Mononuclear cell (primary cell): Measurements from ENCODE around the gene WNK1. TPM values are rescaled to one million over a fixed set of nuclear protein-coding genes. Genes with fewer than 3 reads are reported as not detected.

ENCODE experiments used
- H3K27me3 ChIP-seq: 2 replicates; pipeline ENCODE4 v1.6.0; 2011; ENCODE audit warnings: low read length, control low read depth; ENCODE audit not compliant: insufficient read depth
- H3K4me1 ChIP-seq: 2 replicates; pipeline ENCODE4 v1.5.1; 2011; ENCODE audit warnings: mild to moderate bottlenecking, low read length, control low read depth; ENCODE audit not compliant: insufficient read depth
- H3K4me3 ChIP-seq: 2 replicates; pipeline ENCODE4 v1.5.1; 2011; ENCODE audit warnings: mild to moderate bottlenecking, low read length, moderate library complexity
- H3K9me3 ChIP-seq: 2 replicates; pipeline ENCODE4 v1.5.1; 2011; ENCODE audit warnings: low read depth, mild to moderate bottlenecking, control low read depth, low read length
- total RNA-seq: library from RNA; depleted of rRNA; stranded (reverse); fragments of >200 nt; gene quantifications from one replicate; pipeline ENCODE4 v1.2.3, GENCODE V29; 2012

Gene WNK1
- total RNA-seq, 1 donor: 94.1 TPM

DNA sequence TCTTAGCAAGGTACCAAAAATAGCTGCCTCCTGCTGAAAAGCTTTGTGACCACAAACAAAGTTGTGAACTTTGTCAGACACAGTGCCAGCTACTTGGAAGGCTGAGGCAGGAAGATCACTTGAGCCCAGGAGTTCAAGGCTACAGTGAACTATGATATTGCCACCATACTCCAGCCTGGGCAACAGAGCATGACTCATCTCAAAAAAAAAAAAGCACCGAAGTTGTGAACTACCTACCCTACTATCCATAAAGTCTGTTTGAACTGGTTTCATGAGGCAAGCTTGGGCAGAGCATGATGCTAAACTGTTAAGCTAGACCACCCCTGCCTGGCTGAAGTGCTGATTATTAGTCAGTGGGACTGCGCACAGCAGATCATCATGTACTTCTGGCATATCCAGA, 121.6 kb downstream of the WNK1 start:
- Histone ChIP-seq H3K9me3 (no peaks in the 10 kb centered on the region), H3K4me1 (no peaks in the 10 kb centered on the region), H3K27me3 (no peaks in the 10 kb centered on the region), H3K4me3 (no peak overlapping the region)

DNA sequence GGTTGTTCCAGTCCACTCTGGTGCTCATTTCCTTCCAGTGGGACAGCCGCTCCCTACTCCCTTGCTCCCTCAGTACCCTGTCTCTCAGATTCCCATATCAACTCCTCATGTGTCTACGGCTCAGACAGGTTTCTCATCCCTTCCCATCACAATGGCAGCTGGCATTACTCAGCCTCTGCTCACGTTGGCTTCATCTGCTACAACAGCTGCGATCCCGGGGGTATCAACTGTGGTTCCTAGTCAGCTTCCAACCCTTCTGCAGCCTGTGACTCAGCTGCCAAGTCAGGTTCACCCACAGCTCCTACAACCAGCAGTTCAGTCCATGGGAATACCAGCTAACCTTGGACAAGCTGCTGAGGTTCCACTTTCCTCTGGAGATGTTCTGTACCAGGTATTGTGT, 127.3 kb downstream of the WNK1 start:
- Histone ChIP-seq H3K4me3 (no peak overlapping the region), H3K9me3 (no peaks in the 10 kb centered on the region)

DNA sequence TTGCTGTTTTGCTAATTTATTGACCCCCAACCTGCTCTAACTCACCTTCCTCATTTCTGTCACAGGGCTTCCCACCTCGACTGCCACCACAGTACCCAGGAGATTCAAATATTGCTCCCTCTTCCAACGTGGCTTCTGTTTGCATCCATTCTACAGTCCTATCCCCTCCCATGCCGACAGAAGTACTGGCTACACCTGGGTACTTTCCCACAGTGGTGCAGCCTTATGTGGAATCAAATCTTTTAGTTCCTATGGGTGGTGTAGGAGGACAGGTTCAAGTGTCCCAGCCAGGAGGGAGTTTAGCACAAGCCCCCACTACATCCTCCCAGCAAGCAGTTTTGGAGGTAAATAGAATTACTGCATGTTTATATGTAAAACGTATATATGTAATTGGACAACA, 128.3 kb downstream of the WNK1 start:
- Histone ChIP-seq H3K4me1 (no peaks in the 10 kb centered on the region), H3K27me3 (no peaks in the 10 kb centered on the region), H3K4me3 (no peak overlapping the region), H3K9me3 (no peaks in the 10 kb centered on the region)

More for the DNA sequence above, 127.3 kb downstream of the WNK1 start:
- no peaks in the 10 kb centered on the region for H3K4me1 ChIP-seq
- H3K27me3 ChIP-seq: no peaks in the 10 kb centered on the region

DNA sequence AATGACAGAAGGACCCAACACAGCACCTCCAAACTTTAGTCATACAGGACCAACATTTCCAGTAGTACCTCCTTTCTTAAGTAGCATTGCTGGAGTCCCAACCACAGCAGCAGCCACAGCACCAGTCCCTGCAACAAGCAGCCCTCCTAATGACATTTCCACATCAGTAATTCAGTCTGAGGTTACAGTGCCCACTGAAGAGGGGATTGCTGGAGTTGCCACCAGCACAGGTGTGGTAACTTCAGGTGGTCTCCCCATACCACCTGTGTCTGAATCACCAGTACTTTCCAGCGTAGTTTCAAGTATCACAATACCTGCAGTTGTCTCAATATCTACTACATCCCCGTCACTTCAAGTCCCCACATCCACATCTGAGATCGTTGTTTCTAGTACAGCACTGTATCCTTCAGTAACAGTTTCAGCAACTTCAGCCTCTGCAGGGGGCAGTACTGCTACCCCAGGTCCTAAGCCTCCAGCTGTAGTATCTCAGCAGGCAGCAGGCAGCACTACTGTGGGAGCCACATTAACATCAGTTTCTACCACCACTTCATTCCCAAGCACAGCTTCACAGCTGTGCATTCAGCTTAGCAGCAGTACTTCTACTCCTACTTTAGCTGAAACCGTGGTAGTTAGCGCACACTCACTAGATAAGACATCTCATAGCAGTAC, 132.5 kb downstream of the WNK1 start:
- H3K9me3 ChIP-seq: no peaks in the 10 kb centered on the region
- H3K4me1 ChIP-seq: no peaks in the 10 kb centered on the region
- H3K27me3 ChIP-seq: no peaks in the 10 kb centered on the region
- no peak overlapping the region for H3K4me3 ChIP-seq

DNA sequence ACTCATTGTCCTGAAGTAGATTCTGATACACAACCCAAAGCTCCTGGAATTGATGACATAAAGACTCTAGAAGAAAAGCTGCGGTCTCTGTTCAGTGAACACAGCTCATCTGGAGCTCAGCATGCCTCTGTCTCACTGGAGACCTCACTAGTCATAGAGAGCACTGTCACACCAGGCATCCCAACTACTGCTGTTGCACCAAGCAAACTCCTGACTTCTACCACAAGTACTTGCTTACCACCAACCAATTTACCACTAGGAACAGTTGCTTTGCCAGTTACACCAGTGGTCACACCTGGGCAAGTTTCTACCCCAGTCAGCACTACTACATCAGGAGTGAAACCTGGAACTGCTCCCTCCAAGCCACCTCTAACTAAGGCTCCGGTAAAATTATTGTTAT, 133.3 kb downstream of the WNK1 start:
- Histone ChIP-seq H3K4me3 (no peak overlapping the region), H3K27me3 (no peaks in the 10 kb centered on the region), H3K4me1 (no peaks in the 10 kb centered on the region), H3K9me3 (no peaks in the 10 kb centered on the region)

DNA sequence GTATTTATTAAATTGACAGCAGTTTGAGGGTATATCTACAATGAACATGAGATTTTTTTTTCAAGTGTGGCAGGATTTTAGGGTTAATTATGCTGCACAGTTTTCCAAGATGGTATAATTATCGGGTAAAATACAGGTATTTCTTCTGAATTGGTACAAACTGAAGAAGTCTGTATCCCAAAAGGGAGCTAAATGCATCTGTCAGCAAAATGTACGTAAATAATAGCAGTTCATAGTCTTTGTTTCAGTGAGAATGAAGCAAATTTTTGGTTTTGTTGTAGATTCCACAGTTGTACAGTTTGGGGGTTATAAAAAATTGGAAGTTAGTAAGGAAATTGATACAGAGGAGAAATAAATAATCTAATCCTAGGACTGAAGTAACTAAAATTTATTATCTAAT, 133.8 kb downstream of the WNK1 start:
- no peaks in the 10 kb centered on the region for H3K4me1 ChIP-seq

DNA sequence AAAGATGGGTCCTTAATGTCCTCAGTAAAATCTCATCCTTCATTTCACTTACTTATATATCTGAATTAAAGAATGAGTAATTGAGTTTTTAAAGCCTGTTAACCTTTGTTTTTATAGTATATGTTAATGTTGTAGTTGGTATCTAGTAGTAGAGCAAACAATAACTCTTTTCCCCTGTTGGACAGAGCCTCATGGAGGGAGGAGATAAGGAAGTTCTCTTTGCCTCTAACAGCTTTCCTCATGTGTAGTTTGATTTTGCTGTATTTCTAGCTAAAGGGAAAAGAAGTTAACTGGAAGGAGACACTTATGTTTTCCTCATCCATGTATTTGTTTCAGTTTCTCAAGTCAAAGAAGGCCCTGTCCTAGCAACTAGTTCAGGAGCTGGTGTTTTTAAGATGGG, 141.8 kb downstream of the WNK1 start:
- H3K4me1 ChIP-seq: no peaks in the 10 kb centered on the region

More for the DNA sequence above, 133.8 kb downstream of the WNK1 start:
- Histone ChIP-seq H3K9me3 (no peaks in the 10 kb centered on the region), H3K4me3 (no peak overlapping the region), H3K27me3 (no peaks in the 10 kb centered on the region)

DNA sequence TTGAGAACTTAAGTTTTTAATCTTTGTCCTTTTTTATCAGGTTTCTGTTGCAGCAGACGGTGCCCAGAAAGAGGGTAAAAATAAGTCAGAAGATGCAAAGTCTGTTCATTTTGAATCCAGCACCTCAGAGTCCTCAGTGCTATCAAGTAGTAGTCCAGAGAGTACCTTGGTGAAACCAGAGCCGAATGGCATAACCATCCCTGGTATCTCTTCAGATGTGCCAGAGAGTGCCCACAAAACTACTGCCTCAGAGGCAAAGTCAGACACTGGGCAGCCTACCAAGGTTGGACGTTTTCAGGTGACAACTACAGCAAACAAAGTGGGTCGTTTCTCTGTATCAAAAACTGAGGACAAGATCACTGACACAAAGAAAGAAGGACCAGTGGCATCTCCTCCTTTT, 143.7 kb downstream of the WNK1 start:
- Histone ChIP-seq H3K4me1 (no peaks in the 10 kb centered on the region), H3K27me3 (no peaks in the 10 kb centered on the region), H3K9me3 (no peaks in the 10 kb centered on the region), H3K4me3 (no peak overlapping the region)

More for the DNA sequence above, 141.8 kb downstream of the WNK1 start:
- Histone ChIP-seq H3K9me3 (no peaks in the 10 kb centered on the region), H3K4me3 (no peak overlapping the region), H3K27me3 (no peaks in the 10 kb centered on the region)

DNA sequence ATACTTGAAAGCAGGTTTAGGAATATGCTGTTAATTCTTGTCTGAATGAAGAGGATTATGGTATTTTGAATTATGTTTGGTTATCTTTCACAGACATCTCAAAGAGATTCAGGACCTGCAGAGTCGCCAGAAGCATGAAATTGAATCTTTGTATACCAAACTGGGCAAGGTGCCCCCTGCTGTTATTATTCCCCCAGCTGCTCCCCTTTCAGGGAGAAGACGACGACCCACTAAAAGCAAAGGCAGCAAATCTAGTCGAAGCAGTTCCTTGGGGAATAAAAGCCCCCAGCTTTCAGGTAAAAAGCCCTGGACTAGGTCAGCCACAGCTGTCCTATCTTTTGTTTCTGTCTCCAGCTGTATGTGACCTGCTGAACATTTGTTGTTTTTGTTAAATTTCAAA, 145.0 kb downstream of the WNK1 start:
- Histone ChIP-seq H3K4me1 (no peaks in the 10 kb centered on the region), H3K9me3 (no peaks in the 10 kb centered on the region), H3K4me3 (no peak overlapping the region), H3K27me3 (no peaks in the 10 kb centered on the region)

DNA sequence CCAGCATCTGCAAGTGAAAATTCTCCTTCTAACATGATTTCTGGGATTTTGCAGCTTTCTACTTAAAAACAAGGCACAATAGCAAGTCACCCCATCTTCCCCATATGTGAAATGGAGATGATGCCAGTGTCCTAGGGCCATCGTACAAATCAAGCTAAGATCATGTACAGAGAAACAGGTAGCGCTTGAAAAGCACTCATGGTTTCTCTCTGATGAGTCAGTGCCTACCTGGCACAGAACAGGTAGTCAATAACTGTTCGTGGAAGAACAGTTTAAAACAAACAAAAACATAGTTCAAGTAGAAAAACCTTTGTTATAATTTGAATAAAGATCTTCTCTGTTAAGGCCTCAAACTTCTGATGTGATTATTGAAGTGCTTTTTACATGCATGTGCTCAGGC, 150.2 kb downstream of the WNK1 start:
- Histone ChIP-seq H3K4me3 (no peak overlapping the region), H3K4me1 (peaks cover 10% of the 10 kb centered on the region), H3K9me3 (no peaks in the 10 kb centered on the region), H3K27me3 (no peaks in the 10 kb centered on the region)

DNA sequence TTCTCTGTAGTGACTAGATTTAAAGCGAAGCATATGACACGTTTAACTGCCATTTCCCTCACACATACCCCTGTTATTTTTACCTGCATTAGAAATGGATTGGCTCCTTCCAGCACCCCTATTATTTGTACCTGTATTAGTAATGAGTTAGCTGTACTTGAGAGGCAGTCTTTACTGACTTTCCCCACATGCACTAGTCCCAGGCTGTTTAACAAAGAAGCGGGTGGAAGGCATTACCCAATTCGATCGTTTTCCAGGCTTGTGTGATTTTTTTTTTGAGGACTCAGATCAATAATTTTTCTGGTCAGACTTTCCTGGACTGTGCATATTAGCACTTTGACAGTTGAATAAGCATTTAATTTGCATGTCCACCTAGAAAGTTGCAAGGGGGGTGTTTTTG, 150.7 kb downstream of the WNK1 start:
- Histone ChIP-seq H3K4me3 (no peak overlapping the region), H3K27me3 (no peaks in the 10 kb centered on the region), H3K9me3 (no peaks in the 10 kb centered on the region), H3K4me1 (peaks cover 10% of the 10 kb centered on the region)

DNA sequence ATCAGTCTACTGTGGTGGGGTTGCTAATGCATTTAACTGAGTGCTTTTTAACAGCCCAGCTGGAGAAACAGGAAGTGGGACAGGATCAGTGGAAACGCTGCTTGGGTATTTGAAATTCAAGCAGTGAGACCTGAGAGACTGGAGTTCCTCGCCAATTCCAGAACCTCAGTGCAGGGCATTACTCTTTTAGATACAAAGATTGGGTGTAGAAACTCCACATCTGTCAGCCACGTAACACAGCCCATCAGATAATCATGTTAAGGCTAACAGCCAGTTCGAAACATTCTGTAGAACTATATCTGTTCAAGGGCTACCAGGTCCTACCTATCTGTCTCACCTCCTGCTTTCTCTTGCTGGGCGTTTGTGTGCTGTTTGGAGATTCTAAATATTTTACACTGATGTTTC, 151.6 kb downstream of the WNK1 start:
- no peak overlapping the region for H3K4me3 ChIP-seq
- H3K4me1 ChIP-seq: peaks cover 10% of the 10 kb centered on the region
- no peaks in the 10 kb centered on the region for H3K9me3 ChIP-seq
- no peaks in the 10 kb centered on the region for H3K27me3 ChIP-seq

DNA sequence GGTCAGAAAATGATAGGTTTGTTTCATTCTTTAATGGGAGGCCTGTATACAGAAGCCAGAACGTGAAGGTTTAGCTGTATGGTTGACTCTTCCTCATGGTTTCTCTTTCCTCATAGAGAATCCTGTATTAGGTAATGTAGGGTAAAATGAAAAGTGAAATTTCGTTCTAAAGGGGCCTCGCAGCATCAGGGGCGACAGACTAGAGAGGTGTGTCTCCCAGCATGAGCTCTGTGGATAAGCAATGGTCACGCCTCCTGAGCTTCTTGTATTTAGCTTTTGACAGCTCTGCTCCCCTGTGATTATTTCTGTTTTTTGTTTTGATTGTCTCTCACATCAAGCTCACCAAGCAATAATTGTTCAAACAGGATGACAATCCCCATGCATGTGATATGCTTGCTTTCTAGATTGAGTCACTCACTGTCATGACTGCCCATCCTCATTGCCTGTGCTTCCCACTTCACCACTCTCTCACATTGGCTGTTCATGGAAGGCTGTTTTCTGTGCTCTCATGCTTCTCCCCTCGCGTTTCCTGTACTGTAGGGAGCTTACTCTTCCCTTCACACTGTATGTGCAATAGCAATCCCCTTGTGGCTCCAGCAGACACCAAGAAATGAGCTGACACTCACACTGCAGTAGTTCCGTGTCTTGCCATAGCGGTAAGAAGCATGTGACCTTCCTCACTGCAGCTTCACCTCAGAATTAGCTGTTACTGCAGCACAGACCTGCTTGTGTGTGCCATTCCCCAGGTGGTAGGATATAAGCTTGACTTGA, 153.1 kb downstream of the WNK1 start:
- H3K9me3 ChIP-seq: no peaks in the 10 kb centered on the region
- H3K27me3 ChIP-seq: no peaks in the 10 kb centered on the region
- no peak overlapping the region for H3K4me3 ChIP-seq
- H3K4me1 ChIP-seq: peaks cover 10% of the 10 kb centered on the region

DNA sequence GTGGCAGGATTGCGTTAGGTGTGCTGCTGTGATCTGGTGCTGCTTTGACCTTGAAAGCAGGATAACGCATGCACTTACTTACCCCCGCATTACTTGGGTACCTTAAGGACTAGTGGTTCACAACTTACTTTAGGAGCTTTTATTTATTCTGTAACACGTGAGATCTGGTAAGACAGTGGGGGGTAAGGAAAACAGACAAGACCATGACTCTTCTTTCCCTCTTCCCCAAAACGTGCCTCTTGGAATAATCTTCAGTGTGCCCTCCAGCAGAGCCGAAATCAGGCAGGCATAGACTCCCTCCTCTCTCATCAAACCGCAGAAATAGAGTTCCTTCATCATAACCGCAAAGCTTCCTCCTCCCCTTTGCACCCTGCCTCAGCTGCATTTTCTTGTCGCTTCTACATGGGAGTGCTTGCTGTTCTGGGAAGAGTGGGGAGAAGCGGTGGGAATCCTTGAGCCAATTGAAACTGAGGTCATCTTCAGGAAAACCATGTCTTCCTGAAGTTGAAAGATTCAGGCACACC, 153.7 kb downstream of the WNK1 start:
- Histone ChIP-seq H3K27me3 (no peaks in the 10 kb centered on the region), H3K4me1 (peaks cover 10% of the 10 kb centered on the region), H3K4me3 (no peak overlapping the region), H3K9me3 (no peaks in the 10 kb centered on the region)

DNA sequence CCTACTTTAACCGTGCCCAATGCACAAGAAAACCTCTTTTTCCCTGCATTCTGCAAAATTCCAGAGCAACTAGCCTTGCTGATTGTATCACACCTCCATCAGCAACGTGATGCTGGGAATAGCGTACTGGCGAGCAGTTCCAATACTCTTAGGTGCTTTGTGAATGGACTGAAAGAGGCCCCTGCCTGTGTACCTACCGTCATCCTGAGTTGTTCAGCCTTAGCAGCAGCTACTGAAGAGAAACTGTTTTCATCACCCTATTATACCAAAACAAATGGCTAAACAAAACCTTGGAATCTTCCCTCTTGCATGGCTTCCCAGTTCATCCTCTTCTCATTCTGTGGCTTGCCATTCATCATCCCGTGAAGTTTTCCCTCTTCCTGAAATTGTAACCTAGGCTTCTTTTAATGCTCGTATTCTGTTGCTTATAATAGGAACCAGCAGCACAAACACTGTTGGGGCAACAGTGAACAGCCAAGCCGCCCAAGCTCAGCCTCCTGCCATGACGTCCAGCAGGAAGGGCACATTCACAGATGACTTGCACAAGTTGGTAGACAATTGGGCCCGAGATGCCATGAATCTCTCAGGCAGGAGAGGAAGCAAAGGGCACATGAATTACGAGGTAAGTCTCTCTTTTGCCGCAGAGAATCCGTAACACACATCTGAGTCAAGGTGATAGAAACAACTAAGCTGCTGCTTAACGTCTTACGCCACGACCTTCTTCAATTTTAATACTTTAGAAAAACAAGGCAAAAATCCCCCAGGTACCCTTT, 155.2 kb downstream of the WNK1 start:
- no peaks in the 10 kb centered on the region for H3K27me3 ChIP-seq
- peaks cover 16% of the 10 kb centered on the region for H3K4me1 ChIP-seq
- no peak overlapping the region for H3K4me3 ChIP-seq
- no peaks in the 10 kb centered on the region for H3K9me3 ChIP-seq
